NCI-H2029 treated with DMSO at 0.1 percent for 48 hours (cell line): ENCODE data around the gene CDYL2.
"Not testable (repeated sequence)": the region's sequence is repeated elsewhere in the genome, so short reads cannot be mapped to it uniquely, and the experiment has no call there.

Source experiments
- DNase-seq: peaks from one replicate; lab custom pipeline; 2025; lab: John Stamatoyannopoulos, UW

Gene CDYL2

GRCh38 chr16:80743772-80744171 lies 60.6 kb downstream of the CDYL2 start:
- DNase-seq: no peak

GRCh38 chr16:80743273-80743672 lies 61.1 kb downstream of the CDYL2 start:
- no peak for DNase-seq

GRCh38 chr16:80742331-80742730 lies 62.1 kb downstream of the CDYL2 start:
- DNase-seq: no peak

- DNase-seq: no peak
Measured at GRCh38 chr16:80741724-80742123, 62.7 kb downstream of the CDYL2 start.

GRCh38 chr16:80739523-80739922 lies 64.9 kb downstream of the CDYL2 start:
- DNase-seq: no peak

GRCh38 chr16:80738521-80738920 lies 65.9 kb downstream of the CDYL2 start:
- no peak for DNase-seq

- no peak for DNase-seq
Measured at GRCh38 chr16:80735846-80736245, 68.6 kb downstream of the CDYL2 start.

GRCh38 chr16:80733407-80733806 lies 71.0 kb downstream of the CDYL2 start:
- DNase-seq: no peak

- DNase-seq: no peak
Measured at GRCh38 chr16:80731915-80732314, 72.5 kb downstream of the CDYL2 start.

GRCh38 chr16:80727066-80727763 lies 77.2 kb downstream of the CDYL2 start:
- not testable (repeated sequence) for DNase-seq

- DNase-seq: no peak
Measured at GRCh38 chr16:80725566-80726162, 78.7 kb downstream of the CDYL2 start.

GRCh38 chr16:80723981-80724380 lies 80.4 kb downstream of the CDYL2 start:
- DNase-seq: no peak

GRCh38 chr16:80723091-80723490 lies 81.3 kb downstream of the CDYL2 start:
- no peak for DNase-seq

GRCh38 chr16:80720804-80721371 lies 83.5 kb downstream of the CDYL2 start:
- no peak for DNase-seq

- DNase-seq: no peak
Measured at GRCh38 chr16:80719573-80719972, 84.8 kb downstream of the CDYL2 start.

- peak; percentile 29 for DNase-seq
Measured at GRCh38 chr16:80718480-80719220, 85.7 kb downstream of the CDYL2 start.

- no peak for DNase-seq
Measured at GRCh38 chr16:80717611-80718010, 86.8 kb downstream of the CDYL2 start.

GRCh38 chr16:80716564-80717139 lies 87.7 kb downstream of the CDYL2 start:
- DNase-seq: no peak

- DNase-seq: no peak
Measured at GRCh38 chr16:80711406-80711805, 93.0 kb downstream of the CDYL2 start.

- no peak for DNase-seq
Measured at GRCh38 chr16:80710918-80711317, 93.5 kb downstream of the CDYL2 start.

- DNase-seq: no peak
Measured at GRCh38 chr16:80708823-80709222, 95.6 kb downstream of the CDYL2 start.

- DNase-seq: no peak
Measured at GRCh38 chr16:80707686-80708085, 96.7 kb downstream of the CDYL2 start.

GRCh38 chr16:80705596-80705995 lies 98.8 kb downstream of the CDYL2 start:
- DNase-seq: no peak
